Measurements from ENCODE around the gene RAD51.

Gene RAD51

DNA sequence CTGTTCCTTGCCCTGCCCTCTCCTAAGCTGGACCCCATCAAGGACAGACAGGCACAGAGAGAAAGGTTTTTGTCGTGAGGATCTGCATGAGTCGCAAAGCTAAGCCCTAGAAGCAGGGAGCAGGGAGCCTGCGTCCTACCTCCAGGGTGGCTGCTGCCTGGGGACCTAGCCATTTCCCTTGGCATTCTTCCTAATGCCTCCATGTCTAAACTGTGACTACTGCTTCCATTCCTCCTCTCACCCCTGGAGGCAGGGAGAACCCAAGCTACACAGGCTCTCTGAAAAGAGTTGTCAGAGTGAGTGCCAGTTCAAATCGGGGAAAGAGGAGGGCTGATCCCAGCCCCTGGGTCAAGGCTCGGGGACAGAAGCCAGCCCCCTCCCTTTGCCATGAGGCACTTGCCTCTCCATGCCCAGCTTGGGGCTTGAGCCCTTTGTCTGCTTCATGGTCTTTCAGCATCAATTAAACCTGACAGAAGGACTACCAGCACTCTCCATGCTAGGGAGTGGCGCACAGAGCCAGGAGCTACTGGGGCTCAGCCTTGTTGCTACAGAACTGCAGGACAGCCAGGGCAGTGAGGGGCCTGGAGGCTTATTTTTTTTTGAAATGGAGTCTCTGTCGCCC is 71.3 kb downstream of the RAD51 start:
- H3K9ac ChIP-seq, result no peak overlapping the region
- H3K36me3 ChIP-seq (ENCODE audit: insufficient read depth), result no peaks in the 10 kb centered on the region
- peak overlapping the region; percentile 86 for H3K4me2 ChIP-seq
- no peak overlapping the region for H2AFZ ChIP-seq (ENCODE audit: low read depth)
- no peak overlapping the region for H3K4me3 ChIP-seq (IDR thresholded peaks at IDR 0.05; ENCODE audit: insufficient read depth, low read depth, low read length)
- H3K27ac ChIP-seq, result no peak overlapping the region
- TF ChIP-seq, protein P1, sequence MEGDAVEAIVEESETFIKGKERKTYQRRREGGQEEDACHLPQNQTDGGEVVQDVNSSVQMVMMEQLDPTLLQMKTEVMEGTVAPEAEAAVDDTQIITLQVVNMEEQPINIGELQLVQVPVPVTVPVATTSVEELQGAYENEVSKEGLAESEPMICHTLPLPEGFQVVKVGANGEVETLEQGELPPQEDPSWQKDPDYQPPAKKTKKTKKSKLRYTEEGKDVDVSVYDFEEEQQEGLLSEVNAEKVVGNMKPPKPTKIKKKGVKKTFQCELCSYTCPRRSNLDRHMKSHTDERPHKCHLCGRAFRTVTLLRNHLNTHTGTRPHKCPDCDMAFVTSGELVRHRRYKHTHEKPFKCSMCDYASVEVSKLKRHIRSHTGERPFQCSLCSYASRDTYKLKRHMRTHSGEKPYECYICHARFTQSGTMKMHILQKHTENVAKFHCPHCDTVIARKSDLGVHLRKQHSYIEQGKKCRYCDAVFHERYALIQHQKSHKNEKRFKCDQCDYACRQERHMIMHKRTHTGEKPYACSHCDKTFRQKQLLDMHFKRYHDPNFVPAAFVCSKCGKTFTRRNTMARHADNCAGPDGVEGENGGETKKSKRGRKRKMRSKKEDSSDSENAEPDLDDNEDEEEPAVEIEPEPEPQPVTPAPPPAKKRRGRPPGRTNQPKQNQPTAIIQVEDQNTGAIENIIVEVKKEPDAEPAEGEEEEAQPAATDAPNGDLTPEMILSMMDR (conservative IDR thresholded peaks at IDR 0.05; ENCODE audit: low read depth, low read length), result no peak
- H3K27me3 ChIP-seq (ENCODE audit: insufficient read depth, low read depth), result peaks cover 14% of the 10 kb centered on the region
- H3K79me2 ChIP-seq (ENCODE audit: insufficient read depth, low read depth), result no peaks in the 10 kb centered on the region
- peaks cover 32% of the 10 kb centered on the region for H3K4me1 ChIP-seq (ENCODE audit: low read depth, poor library complexity, severe bottlenecking)
- H4K20me1 ChIP-seq (ENCODE audit: insufficient read depth), result no peaks in the 10 kb centered on the region

DNA sequence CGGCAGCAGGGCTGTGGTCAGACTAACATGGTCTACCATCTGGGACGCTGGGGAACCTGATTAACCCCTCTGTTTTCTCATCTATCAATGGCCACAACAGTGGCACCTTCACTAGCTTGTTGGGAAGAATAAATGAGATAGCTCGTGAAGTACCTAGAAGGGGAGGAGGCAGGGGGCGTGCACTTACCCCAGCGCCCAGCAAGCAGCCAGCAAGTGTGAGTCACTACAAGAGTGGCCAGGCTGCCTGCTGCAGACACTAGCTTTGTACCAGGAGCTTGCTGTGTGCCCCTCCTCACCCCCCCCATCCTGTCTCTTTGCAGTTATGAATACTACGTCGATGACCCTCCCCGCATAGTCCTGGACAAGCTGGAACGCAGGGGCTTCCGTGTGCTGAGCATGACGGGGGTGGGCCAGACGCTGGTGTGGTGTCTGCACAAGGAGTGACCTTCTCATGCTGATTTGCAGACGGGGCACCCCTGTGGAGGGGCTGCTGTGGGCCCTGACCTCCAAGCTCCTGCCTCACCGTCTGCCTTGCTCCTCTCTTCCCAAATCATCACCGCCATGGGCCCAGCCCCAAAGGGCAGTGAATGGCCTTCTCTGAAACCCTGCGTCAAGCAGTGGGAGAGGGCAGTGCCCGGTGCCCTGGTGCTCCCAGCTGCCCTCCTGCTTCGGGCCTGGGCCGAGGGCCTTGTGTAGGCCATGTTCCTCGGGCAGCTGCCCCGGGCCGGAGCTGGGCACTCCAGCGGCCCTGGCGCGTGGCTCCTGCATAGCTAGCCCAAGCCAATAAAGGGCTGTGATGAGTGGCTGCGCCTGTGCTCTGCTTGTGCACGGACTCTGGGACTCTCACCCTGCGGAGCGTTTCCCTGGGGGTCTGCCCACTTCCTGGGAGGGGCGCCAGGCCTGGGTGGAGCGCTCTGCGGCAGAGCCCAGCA is 72.2 kb downstream of the RAD51 start:
- Histone ChIP-seq H3K4me3 (IDR thresholded peaks at IDR 0.05; ENCODE audit: insufficient read depth, low read depth, low read length) (no peak overlapping the region), H3K79me2 (ENCODE audit: insufficient read depth, low read depth) (no peaks in the 10 kb centered on the region), H3K4me1 (ENCODE audit: low read depth, poor library complexity, severe bottlenecking) (peaks cover 32% of the 10 kb centered on the region), H4K20me1 (ENCODE audit: insufficient read depth) (no peaks in the 10 kb centered on the region), H3K9ac (no peak overlapping the region), H2AFZ (ENCODE audit: low read depth) (no peak overlapping the region), H3K27ac (no peak overlapping the region), H3K27me3 (ENCODE audit: insufficient read depth, low read depth) (peaks cover 14% of the 10 kb centered on the region), H3K4me2 (no peak overlapping the region; the same call in 1 of the 2 replicates), H3K36me3 (ENCODE audit: insufficient read depth) (no peaks in the 10 kb centered on the region)
- TF ChIP-seq, protein P1 (conservative IDR thresholded peaks at IDR 0.05; ENCODE audit: low read depth, low read length), result no peak

DNA sequence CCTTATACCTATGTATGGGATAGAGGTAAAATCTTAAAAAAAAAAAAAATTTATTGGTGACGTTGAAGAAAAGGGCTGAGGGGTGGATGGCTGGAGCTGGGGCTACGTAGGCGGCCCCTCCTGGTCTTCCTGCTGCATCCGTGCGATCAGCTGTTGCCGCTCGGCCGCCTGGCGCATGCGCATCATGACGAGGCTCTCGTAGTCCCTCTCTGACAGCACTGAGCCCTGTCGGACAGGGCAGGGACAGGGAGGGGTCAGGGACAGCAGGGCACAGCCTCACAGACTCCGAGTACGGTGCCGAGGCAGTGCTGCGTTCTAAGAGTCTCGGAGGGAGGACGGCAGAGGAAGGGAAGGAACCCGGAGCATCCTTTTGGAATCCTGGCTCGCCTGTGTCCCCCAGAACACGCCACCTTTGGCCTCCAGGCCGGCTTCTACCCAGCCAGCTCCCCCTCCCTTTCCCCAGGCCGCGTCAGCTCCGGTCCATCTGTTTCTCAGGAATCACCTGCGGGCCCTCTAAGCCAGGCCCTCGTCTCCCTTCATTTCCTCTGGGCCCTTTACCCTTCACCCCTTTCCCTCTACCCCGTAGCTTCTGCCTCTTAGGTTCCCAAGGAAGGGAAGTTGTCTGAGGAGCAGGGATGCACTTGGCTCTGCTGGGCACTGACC is 73.0 kb downstream of the RAD51 start:
- H3K27me3 ChIP-seq (ENCODE audit: insufficient read depth, low read depth), result peaks cover 11% of the 10 kb centered on the region
- no peak overlapping the region for H3K4me2 ChIP-seq
- no peak overlapping the region for H2AFZ ChIP-seq (ENCODE audit: low read depth)
- H3K36me3 ChIP-seq (ENCODE audit: insufficient read depth), result no peaks in the 10 kb centered on the region
- no peak overlapping the region for H3K9ac ChIP-seq
- no peaks in the 10 kb centered on the region for H4K20me1 ChIP-seq (ENCODE audit: insufficient read depth)
- no peak overlapping the region for H3K4me3 ChIP-seq (IDR thresholded peaks at IDR 0.05; ENCODE audit: insufficient read depth, low read depth, low read length)
- H3K79me2 ChIP-seq (ENCODE audit: insufficient read depth, low read depth), result no peaks in the 10 kb centered on the region
- TF ChIP-seq, protein P1 (conservative IDR thresholded peaks at IDR 0.05; ENCODE audit: low read depth, low read length), result no peak
- peaks cover 32% of the 10 kb centered on the region for H3K4me1 ChIP-seq (ENCODE audit: low read depth, poor library complexity, severe bottlenecking)
- H3K27ac ChIP-seq, result no peak overlapping the region

DNA sequence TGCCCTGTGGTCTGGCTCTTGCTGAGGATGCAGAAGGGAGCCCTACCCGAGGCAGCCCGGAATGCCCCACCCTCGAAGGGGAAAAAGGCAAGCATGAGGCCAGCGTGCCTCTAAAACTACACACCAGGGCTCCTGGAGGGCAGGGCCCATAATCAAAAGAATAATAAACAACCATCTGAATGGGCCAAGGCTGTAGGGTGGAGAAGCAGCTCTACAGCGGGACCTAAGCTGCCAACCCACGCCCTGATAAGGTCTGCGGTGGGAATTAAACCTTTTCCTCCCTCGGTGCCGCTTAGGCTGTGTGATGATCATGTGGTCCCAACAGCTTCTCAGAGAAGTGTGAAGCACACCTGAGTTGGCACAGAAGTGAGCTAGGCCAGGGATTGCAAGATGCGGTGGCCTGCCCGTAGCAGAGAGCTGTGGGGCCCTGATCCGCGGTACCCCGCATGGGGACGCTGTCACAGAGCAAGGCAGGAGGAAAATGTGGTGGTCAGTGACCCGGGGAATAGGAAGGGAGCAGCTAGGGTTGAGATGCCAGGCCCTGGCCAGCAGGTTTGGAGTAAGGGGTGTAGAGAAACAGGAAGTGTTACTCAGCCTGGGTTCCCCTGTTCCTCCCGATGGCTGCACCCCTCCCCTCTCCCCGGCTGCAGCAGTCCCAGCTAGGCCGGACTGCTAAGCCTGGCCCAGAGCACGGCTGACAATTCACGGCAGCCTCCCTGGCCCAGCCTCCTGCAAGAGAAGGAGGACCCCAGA is 73.7 kb downstream of the RAD51 start:
- Histone ChIP-seq H2AFZ (ENCODE audit: low read depth) (no peak overlapping the region), H3K36me3 (ENCODE audit: insufficient read depth) (no peaks in the 10 kb centered on the region), H3K27me3 (ENCODE audit: insufficient read depth, low read depth) (0 out of 2 replicates have a peak, but pooled peaks cover 4% of the 10 kb centered on the region), H3K4me3 (IDR thresholded peaks at IDR 0.05; ENCODE audit: insufficient read depth, low read depth, low read length) (no peak overlapping the region), H4K20me1 (ENCODE audit: insufficient read depth) (no peaks in the 10 kb centered on the region), H3K27ac (no peak overlapping the region), H3K9ac (no peak overlapping the region), H3K4me1 (ENCODE audit: low read depth, poor library complexity, severe bottlenecking) (peaks cover 28% of the 10 kb centered on the region), H3K79me2 (ENCODE audit: insufficient read depth, low read depth) (no peaks in the 10 kb centered on the region), H3K4me2 (no peak overlapping the region)
- TF ChIP-seq, protein P1 (conservative IDR thresholded peaks at IDR 0.05; ENCODE audit: low read depth, low read length), result no peak
